Measurements from ENCODE around the gene DSC2. TPM values are rescaled to one million over a fixed set of nuclear protein-coding genes. Genes with fewer than 3 reads are reported as not detected.

Gene DSC2
- total and polyA plus RNA-seq, 2 donors (not counting 3 experiments of a cell fraction or from before 2014, with no cell fraction given), result under 0.01 TPM; not detected in 1

- FAIRE-seq, result no peak
- intact Hi-C loops (cut with micrococcal nuclease), result no loop called here
Observed at GRCh38 chr18:31077878-31078277, 24.3 kb downstream of the DSC2 start.

More at GRCh38 chr18:31077878-31078277, 24.3 kb downstream of the DSC2 start:
- Histone ChIP-seq H3K27me3 (ENCODE audit: control insufficient read depth in 2 of 2, insufficient read depth in 2 of 2, low read length in 2 of 2) (no peaks in the 10 kb centered on the region), H3K4me1 (ENCODE audit: control insufficient read depth, extremely low read depth, insufficient read depth, low read length) (no peaks in the 10 kb centered on the region), H3K36me3 (ENCODE audit: control insufficient read depth in 2 of 2, extremely low read depth in 1 of 2, insufficient read depth in 2 of 2, low read length in 2 of 2) (no peaks in the 10 kb centered on the region), H3K9ac (replicated peaks; ENCODE audit: extremely low read depth, insufficient read depth, low read length) (no peak overlapping the region), H3K27ac (ENCODE audit: insufficient read depth, low read depth, low read length) (no peak overlapping the region), H3K4me2 (ENCODE audit: insufficient read depth, low read length) (no peak overlapping the region), H3K9me3 (replicated peaks; ENCODE audit: control insufficient read depth, insufficient read depth, low read length) (no peaks in the 10 kb centered on the region), H2AFZ (ENCODE audit: low read depth, low read length) (no peak overlapping the region), H3K4me3 (replicated peaks in 1 of 3; ENCODE audit: insufficient read depth in 1 of 3, low read depth in 1 of 3, low read length in 3 of 3) (no peak overlapping the region), H3K79me2 (ENCODE audit: control insufficient read depth, insufficient read depth, low read length) (no peaks in the 10 kb centered on the region), H3K9me1 (replicated peaks; ENCODE audit: control insufficient read depth, extremely low read depth, insufficient read depth, low read length) (no peaks in the 10 kb centered on the region), H4K20me1 (replicated peaks; ENCODE audit: control insufficient read depth, extremely low read depth, insufficient read depth, low read length) (no peaks in the 10 kb centered on the region)
- dilution Hi-C loops (cut with MboI; ENCODE audit: extremely low pct_ligation_motif_present, low sequenced_read_pairs), result no loop called here
- ChIA-PET CTCF (no interaction called here), POLR2A (no interaction called here)
- no TSS peak for BruUV-seq (replicated peaks)
- no peak for DNase-seq (ENCODE audit: low read depth, low spot score)
- TF ChIP-seq POLR2AphosphoS5 (IDR thresholded peaks at IDR 0.05; ENCODE audit: insufficient read depth, low read depth, low read length) (no peak), POLR2A (IDR thresholded peaks at IDR 0.05; ENCODE audit: low read depth, low read length) (no peak), MAX (IDR thresholded peaks at IDR 0.05; ENCODE audit: insufficient read depth, insufficient read length) (no peak), FOS (IDR thresholded peaks at IDR 0.05; ENCODE audit: borderline replicate concordance, insufficient read depth, low read length) (no peak), EZH2 (IDR thresholded peaks at IDR 0.05; ENCODE audit: borderline replicate concordance, low read depth, low read length, severe bottlenecking) (no peak), JUN (IDR thresholded peaks at IDR 0.05; ENCODE audit: borderline replicate concordance, insufficient read depth, insufficient read length, low read depth) (no peak), GATA2 (IDR thresholded peaks at IDR 0.05; ENCODE audit: insufficient read depth, insufficient read length, low read depth, low read length) (no peak), CTCF (IDR thresholded peaks at IDR 0.05; ENCODE audit: extremely low read depth in 1 of 2, insufficient read depth in 1 of 2, low read depth in 1 of 2, low read length in 2 of 2) (no peak), MYC (IDR thresholded peaks at IDR 0.05; ENCODE audit: low read depth, low read length) (no peak)
